Activated CD4-positive, alpha-beta T cell treated with anti-CD3 and anti-CD28 coated beads, Interleukin-2, Interleukin-4, amounts not matched to agents 100 ng/mL and 50 ng/mL, durations not matched to agents 16 hours and 8 hours (primary cell): ENCODE data around the gene ZSWIM9.
A peak's percentile ranks its signal among the peaks of the same experiment; 100 is the strongest.
"Not testable (repeated sequence)": the region's sequence is repeated elsewhere in the genome, so short reads cannot be mapped to it uniquely, and the experiment has no call there.

Experiments
- DNase-seq: peaks from one replicate; pipeline ENCODE4 v3.0.0-alpha.2; 2020; ENCODE audit warnings: low spot score

The ZSWIM9 gene

GRCh38 chr19:48218997-48219396 lies 48.5 kb downstream of the ZSWIM9 start:
- no peak for DNase-seq

GRCh38 chr19:48220784-48221183 lies 50.3 kb downstream of the ZSWIM9 start:
- DNase-seq = not testable (repeated sequence)

GRCh38 chr19:48221628-48222027 lies 51.1 kb downstream of the ZSWIM9 start:
- DNase-seq = no peak

GRCh38 chr19:48230555-48231129 lies 60.2 kb downstream of the ZSWIM9 start:
- peak; percentile 36 for DNase-seq

- DNase-seq = no peak
Measured at GRCh38 chr19:48237057-48237456, 66.6 kb downstream of the ZSWIM9 start.

GRCh38 chr19:48239120-48239519 lies 68.6 kb downstream of the ZSWIM9 start:
- no peak for DNase-seq

- DNase-seq = no peak
Measured at GRCh38 chr19:48239582-48240141, 69.2 kb downstream of the ZSWIM9 start.

- DNase-seq = peak; percentile 27
Measured at GRCh38 chr19:48241771-48242170, 71.3 kb downstream of the ZSWIM9 start.

- DNase-seq = peak; percentile 72
Measured at GRCh38 chr19:48244281-48244680, 73.8 kb downstream of the ZSWIM9 start.

- no peak for DNase-seq
Measured at GRCh38 chr19:48246101-48246500, 75.6 kb downstream of the ZSWIM9 start.

GRCh38 chr19:48247212-48247611 lies 76.7 kb downstream of the ZSWIM9 start:
- no peak for DNase-seq
